Natural killer cell (primary cell): ENCODE results near the gene TWF1. TPM values are rescaled to one million over a fixed set of nuclear protein-coding genes. Genes with fewer than 3 reads are reported as not detected.

ENCODE experiments used
- ATAC-seq, 3 donors: fragments of 150-1000 bp in 2 of 3; fragments of 200-7000 bp in 1 of 3; cut with Tn5 transposase; 1 replicate in 1 of 3; 2 replicates in 2 of 3; pipeline ENCODE4 v1.10.0; 2021; ENCODE audit warnings: mild to moderate bottlenecking in 2 of 3, moderate library complexity in 2 of 3
- DNase-seq, 2 donors: peaks; one replicate each; pipeline versions ENCODE4 v3.0.0 to v3.0.0-alpha.2; 2013 to 2021; ENCODE audit warnings: mixed read lengths in 1 of 2
- H3K27ac ChIP-seq: one replicate; pipeline ENCODE4 v1.5.1; 2013; ENCODE audit warnings: mild to moderate bottlenecking, low read length
- H3K27me3 ChIP-seq: one replicate; pipeline ENCODE4 v1.6.1; 2013; ENCODE audit warnings: low read length; ENCODE audit not compliant: control insufficient read depth, insufficient read depth
- H3K36me3 ChIP-seq: one replicate; pipeline ENCODE4 v1.6.1; 2013; ENCODE audit warnings: low read length; ENCODE audit not compliant: control insufficient read depth, insufficient read depth
- H3K4me1 ChIP-seq: one replicate; pipeline ENCODE4 v1.6.1; 2013; ENCODE audit warnings: low read length; ENCODE audit not compliant: control insufficient read depth, insufficient read depth
- H3K4me3 ChIP-seq: one replicate; pipeline ENCODE4 v1.5.1; 2013; ENCODE audit warnings: low read length
- H3K9me3 ChIP-seq: one replicate; pipeline ENCODE4 v1.6.1; 2013; ENCODE audit warnings: low read length; ENCODE audit not compliant: control insufficient read depth, insufficient read depth
- H3K27ac Mint-ChIP-seq, 2 donors: one replicate each; pipeline ENCODE4 v1.8.0; 2022; ENCODE audit warnings: mild to moderate bottlenecking in 2 of 2, mixed read lengths in 2 of 2, moderate library complexity in 1 of 2
- H3K27me3 Mint-ChIP-seq, 2 donors: one replicate each; pipeline ENCODE4 v1.8.0; 2022; ENCODE audit warnings: low read depth in 2 of 2, mixed read lengths in 2 of 2
- H3K36me3 Mint-ChIP-seq: one replicate; pipeline ENCODE4 v1.8.0; 2022; ENCODE audit warnings: mixed read lengths
- H3K4me1 Mint-ChIP-seq, 2 donors: one replicate each; pipeline ENCODE4 v1.8.0; 2022; ENCODE audit warnings: mixed read lengths in 2 of 2
- H3K4me3 Mint-ChIP-seq: one replicate; pipeline ENCODE4 v1.8.0; 2022; ENCODE audit warnings: mild to moderate bottlenecking, moderate library complexity, mixed read lengths
- H3K9me3 Mint-ChIP-seq, 2 donors: one replicate each; pipeline ENCODE4 v1.8.0; 2022; ENCODE audit warnings: mixed read lengths in 2 of 2
- CTCF ChIP-seq: fragments of 200-600 bp; IDR thresholded peaks from one replicate; pipeline ENCODE4 v1.8.0; 2022; ENCODE audit warnings: antibody characterized with exemption
- intact Hi-C: fragments of 100-400 bp; cut with micrococcal nuclease; formaldehyde crosslinking; loops from one replicate; pipeline ENCODE4 v1.14.2; 2022
- total RNA-seq, 4 donors: library from RNA; stranded (reverse); fragments of 120-200 nt in 1 of 4; gene quantifications; one replicate each; pipeline versions ENCODE4 v1.2.3 to v1.2.4, GENCODE V29; 2013 to 2022

The TWF1 gene
- total RNA-seq, 3 donors from 2014 or later (not counting 1 experiment from before 2014, with no cell fraction given), result 68.0 to 75.5 (median 68.1) TPM

GRCh38 chr12:43764528-43764927 lies 41.6 kb downstream of the TWF1 start:
- H3K4me3 Mint-ChIP-seq, result no peak overlapping the region
- Histone ChIP-seq H3K9me3 (no peaks in the 10 kb centered on the region), H3K36me3 (peaks cover 20% of the 10 kb centered on the region), H3K27me3 (no peaks in the 10 kb centered on the region), H3K4me3 (no peak overlapping the region), H3K27ac (no peak overlapping the region), H3K4me1 (peaks cover 13% of the 10 kb centered on the region)
- H3K27ac Mint-ChIP-seq, result peak overlapping the region in 1 of 2 donors; percentile 14
- H3K4me1 Mint-ChIP-seq, result peaks cover 38 to 40% of the 10 kb centered on the region in 2 donors
- no peaks in the 10 kb centered on the region for H3K9me3 Mint-ChIP-seq
- H3K27me3 Mint-ChIP-seq, result no peaks in the 10 kb centered on the region
- H3K36me3 Mint-ChIP-seq, result peaks cover 6% of the 10 kb centered on the region
- ATAC-seq (no peak), DNase-seq (no peak)
- intact Hi-C loops, result no loop called here
- no peak for TF ChIP-seq CTCF

GRCh38 chr12:43763769-43764168 lies 42.3 kb downstream of the TWF1 start:
- no peaks in the 10 kb centered on the region for H3K27me3 Mint-ChIP-seq
- intact Hi-C loops, result no loop called here
- H3K4me1 ChIP-seq, result peaks cover 16% of the 10 kb centered on the region
- H3K27ac ChIP-seq, result no peak overlapping the region
- peak overlapping the region; percentile 26 for H3K4me3 Mint-ChIP-seq
- no peak overlapping the region for H3K4me3 ChIP-seq
- no peak for ATAC-seq
- H3K4me1 Mint-ChIP-seq, result peaks cover 43 to 46% of the 10 kb centered on the region in 2 donors
- no peak for TF ChIP-seq CTCF
- no peaks in the 10 kb centered on the region for H3K9me3 Mint-ChIP-seq
- H3K27ac Mint-ChIP-seq, result peak overlapping the region; percentile 5 to 71
- no peak for DNase-seq
- no peaks in the 10 kb centered on the region for H3K27me3 ChIP-seq
- H3K36me3 ChIP-seq, result peaks cover 15% of the 10 kb centered on the region
- peaks cover 6% of the 10 kb centered on the region for H3K36me3 Mint-ChIP-seq
- no peaks in the 10 kb centered on the region for H3K9me3 ChIP-seq

- H3K4me1 Mint-ChIP-seq, result peaks cover 50 to 53% of the 10 kb centered on the region in 2 donors
- no peaks in the 10 kb centered on the region for H3K27me3 ChIP-seq
- peak overlapping the region; percentile 58 to 85 for H3K27ac Mint-ChIP-seq
- peaks cover 5% of the 10 kb centered on the region for H3K36me3 ChIP-seq
- peaks cover 6% of the 10 kb centered on the region for H3K36me3 Mint-ChIP-seq
- H3K4me3 Mint-ChIP-seq, result no peak overlapping the region
- no peak overlapping the region for H3K4me3 ChIP-seq
- no peak overlapping the region for H3K27ac ChIP-seq
- peaks cover 20% of the 10 kb centered on the region for H3K4me1 ChIP-seq
- TF ChIP-seq CTCF, result no peak
- no peaks in the 10 kb centered on the region for H3K27me3 Mint-ChIP-seq
- DNase-seq (no peak), ATAC-seq (no peak)
- intact Hi-C loops, result no loop called here
- H3K9me3 ChIP-seq, result no peaks in the 10 kb centered on the region
- H3K9me3 Mint-ChIP-seq, result no peaks in the 10 kb centered on the region
Measured at GRCh38 chr12:43762596-43762995, 43.5 kb downstream of the TWF1 start.

- H3K27me3 Mint-ChIP-seq, result no peaks in the 10 kb centered on the region
- no peaks in the 10 kb centered on the region for H3K9me3 Mint-ChIP-seq
- no peak overlapping the region for H3K4me3 ChIP-seq
- H3K36me3 ChIP-seq, result peaks cover 5% of the 10 kb centered on the region
- DNase-seq (peak in 1 of 2 donors; percentile 10), ATAC-seq (no peak)
- peaks cover 6% of the 10 kb centered on the region for H3K36me3 Mint-ChIP-seq
- no peaks in the 10 kb centered on the region for H3K27me3 ChIP-seq
- H3K27ac ChIP-seq, result no peak overlapping the region
- no peaks in the 10 kb centered on the region for H3K9me3 ChIP-seq
- peak overlapping the region; percentile 58 to 85 for H3K27ac Mint-ChIP-seq
- intact Hi-C loops, result no loop called here
- H3K4me1 ChIP-seq, result peaks cover 20% of the 10 kb centered on the region
- peak overlapping the region; percentile 65 for H3K4me3 Mint-ChIP-seq
- TF ChIP-seq CTCF, result no peak
- H3K4me1 Mint-ChIP-seq, result peaks cover 59 to 62% of the 10 kb centered on the region in 2 donors
Measured at GRCh38 chr12:43761500-43761899, 44.6 kb downstream of the TWF1 start.
